Measurements from ENCODE around the gene ADISSP. TPM values are rescaled to one million over a fixed set of nuclear protein-coding genes. Genes with fewer than 3 reads are reported as not detected.

Gene ADISSP
- total and polyA plus RNA-seq, 2 experiments from 2014 or later: 86.6 to 126 TPM

DNA sequence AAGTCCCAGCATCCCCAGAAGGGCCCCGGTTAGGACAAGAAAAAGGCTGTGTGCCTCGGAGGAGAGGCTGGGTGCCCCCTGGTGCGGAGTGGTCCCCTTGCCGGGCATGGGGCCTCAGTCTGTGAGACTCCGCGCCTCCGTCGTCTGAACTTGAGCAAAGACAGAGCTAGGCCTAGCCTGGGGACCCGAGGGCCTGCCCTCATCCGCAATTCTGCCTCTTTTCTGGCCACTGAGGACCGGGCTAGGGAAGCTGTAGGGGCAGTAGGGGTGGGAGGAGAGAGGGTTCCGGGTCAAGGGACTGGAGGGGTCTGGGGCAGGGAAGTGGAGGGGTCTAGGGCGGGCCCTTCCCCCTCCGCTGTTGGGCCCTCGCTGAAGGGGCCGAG, 35.6 kb downstream of the ADISSP start (continued):
- TF ChIP-seq, protein P1, sequence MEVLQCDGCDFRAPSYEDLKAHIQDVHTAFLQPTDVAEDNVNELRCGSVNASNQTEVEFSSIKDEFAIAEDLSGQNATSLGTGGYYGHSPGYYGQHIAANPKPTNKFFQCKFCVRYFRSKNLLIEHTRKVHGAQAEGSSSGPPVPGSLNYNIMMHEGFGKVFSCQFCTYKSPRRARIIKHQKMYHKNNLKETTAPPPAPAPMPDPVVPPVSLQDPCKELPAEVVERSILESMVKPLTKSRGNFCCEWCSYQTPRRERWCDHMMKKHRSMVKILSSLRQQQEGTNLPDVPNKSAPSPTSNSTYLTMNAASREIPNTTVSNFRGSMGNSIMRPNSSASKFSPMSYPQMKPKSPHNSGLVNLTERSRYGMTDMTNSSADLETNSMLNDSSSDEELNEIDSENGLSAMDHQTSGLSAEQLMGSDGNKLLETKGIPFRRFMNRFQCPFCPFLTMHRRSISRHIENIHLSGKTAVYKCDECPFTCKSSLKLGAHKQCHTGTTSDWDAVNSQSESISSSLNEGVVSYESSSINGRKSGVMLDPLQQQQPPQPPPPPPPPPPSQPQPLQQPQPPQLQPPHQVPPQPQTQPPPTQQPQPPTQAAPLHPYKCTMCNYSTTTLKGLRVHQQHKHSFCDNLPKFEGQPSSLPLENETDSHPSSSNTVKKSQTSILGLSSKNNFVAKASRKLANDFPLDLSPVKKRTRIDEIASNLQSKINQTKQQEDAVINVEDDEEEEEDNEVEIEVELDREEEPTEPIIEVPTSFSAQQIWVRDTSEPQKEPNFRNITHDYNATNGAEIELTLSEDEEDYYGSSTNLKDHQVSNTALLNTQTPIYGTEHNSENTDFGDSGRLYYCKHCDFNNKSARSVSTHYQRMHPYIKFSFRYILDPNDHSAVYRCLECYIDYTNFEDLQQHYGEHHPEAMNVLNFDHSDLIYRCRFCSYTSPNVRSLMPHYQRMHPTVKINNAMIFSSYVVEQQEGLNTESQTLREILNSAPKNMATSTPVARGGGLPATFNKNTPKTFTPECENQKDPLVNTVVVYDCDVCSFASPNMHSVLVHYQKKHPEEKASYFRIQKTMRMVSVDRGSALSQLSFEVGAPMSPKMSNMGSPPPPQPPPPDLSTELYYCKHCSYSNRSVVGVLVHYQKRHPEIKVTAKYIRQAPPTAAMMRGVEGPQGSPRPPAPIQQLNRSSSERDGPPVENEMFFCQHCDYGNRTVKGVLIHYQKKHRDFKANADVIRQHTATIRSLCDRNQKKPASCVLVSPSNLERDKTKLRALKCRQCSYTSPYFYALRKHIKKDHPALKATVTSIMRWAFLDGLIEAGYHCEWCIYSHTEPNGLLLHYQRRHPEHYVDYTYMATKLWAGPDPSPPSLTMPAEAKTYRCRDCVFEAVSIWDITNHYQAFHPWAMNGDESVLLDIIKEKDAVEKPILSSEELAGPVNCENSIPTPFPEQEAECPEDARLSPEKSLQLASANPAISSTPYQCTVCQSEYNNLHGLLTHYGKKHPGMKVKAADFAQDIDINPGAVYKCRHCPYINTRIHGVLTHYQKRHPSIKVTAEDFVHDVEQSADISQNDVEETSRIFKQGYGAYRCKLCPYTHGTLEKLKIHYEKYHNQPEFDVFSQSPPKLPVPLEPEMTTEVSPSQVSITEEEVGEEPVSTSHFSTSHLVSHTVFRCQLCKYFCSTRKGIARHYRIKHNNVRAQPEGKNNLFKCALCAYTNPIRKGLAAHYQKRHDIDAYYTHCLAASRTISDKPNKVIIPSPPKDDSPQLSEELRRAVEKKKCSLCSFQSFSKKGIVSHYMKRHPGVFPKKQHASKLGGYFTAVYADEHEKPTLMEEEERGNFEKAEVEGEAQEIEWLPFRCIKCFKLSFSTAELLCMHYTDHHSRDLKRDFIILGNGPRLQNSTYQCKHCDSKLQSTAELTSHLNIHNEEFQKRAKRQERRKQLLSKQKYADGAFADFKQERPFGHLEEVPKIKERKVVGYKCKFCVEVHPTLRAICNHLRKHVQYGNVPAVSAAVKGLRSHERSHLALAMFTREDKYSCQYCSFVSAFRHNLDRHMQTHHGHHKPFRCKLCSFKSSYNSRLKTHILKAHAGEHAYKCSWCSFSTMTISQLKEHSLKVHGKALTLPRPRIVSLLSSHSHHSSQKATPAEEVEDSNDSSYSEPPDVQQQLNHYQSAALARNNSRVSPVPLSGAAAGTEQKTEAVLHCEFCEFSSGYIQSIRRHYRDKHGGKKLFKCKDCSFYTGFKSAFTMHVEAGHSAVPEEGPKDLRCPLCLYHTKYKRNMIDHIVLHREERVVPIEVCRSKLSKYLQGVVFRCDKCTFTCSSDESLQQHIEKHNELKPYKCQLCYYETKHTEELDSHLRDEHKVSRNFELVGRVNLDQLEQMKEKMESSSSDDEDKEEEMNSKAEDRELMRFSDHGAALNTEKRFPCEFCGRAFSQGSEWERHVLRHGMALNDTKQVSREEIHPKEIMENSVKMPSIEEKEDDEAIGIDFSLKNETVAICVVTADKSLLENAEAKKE (CRISPR knock-in tag; IDR thresholded peaks at IDR 0.05): no peak
- no peak for TF ChIP-seq STAT1 (IDR thresholded peaks at IDR 0.05; ENCODE audit: unreplicated experiment)

DNA sequence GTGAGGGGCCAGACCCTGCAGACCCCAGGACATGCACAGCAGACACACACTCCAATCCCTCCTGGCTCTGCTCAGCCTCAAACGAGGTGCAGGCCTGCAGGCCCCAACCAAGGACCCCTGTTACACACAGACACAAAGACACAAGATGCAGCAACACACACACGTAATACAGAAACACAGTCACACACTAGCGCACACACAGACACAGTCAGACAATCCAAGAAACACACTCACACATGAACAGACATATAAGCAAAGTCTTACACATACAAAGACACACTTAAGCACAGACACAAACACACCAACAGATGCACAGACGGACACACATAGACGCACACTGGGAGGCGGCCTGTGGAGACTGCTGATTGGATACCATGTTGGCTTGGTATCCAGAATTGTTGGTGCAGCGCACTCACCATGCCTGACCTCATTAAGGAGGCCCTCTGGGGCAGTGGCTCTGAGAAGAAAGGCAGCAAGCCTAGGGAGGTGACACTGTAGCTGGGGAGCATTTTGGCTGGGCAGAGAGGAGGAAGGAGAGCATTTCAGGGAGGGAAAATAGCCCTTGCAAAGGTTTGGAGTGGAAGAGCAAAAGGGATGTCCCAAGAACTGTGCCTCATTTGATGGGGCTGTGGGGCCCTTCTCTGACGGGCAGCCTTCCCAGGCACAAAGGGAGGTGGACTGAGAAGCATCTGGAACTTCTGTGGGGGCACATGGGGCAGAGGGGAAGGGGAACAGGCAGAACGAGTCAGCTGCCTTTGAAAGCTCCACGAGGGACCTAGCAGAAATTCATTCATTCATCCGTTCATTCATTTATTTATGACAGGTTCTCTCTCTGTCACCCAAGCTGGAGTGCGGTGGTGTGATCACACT, 36.5 kb downstream of the ADISSP start:
- no peak for DNase-seq (ENCODE audit: low spot score)

More for the DNA sequence above, 36.5 kb downstream of the ADISSP start:
- no peaks in the 10 kb centered on the region; the same call in 2 of the 3 replicates for H3K36me3 Mint-ChIP-seq (ENCODE audit: low read depth)
- Histone ChIP-seq H3K27ac (ENCODE audit: low read depth) (no peak overlapping the region), H2AFZ (no peak overlapping the region), H3K4me3 (no peak overlapping the region), H3K79me2 (replicated peaks; ENCODE audit: insufficient read depth) (no peaks in the 10 kb centered on the region), H3K36me3 (ENCODE audit: insufficient read depth) (no peaks in the 10 kb centered on the region), H3K4me2 (no peak overlapping the region), H3K9me2 (ENCODE audit: insufficient read depth) (no peaks in the 10 kb centered on the region), H3K27me3 (ENCODE audit: insufficient read depth) (peaks cover 37% of the 10 kb centered on the region), H4K20me1 (replicated peaks; ENCODE audit: insufficient read depth) (no peaks in the 10 kb centered on the region), H3K4me1 (ENCODE audit: insufficient read depth) (peaks cover 13% of the 10 kb centered on the region), H3F3A (replicated peaks; ENCODE audit: low read depth) (no peaks in the 10 kb centered on the region)
- H3K4me1 Mint-ChIP-seq: peaks cover 19% of the 10 kb centered on the region
- H3K4me3 Mint-ChIP-seq: peak overlapping the region; percentile 41; the same call in 2 of the 3 replicates
- H3K27ac Mint-ChIP-seq: no peak overlapping the region
- TF ChIP-seq CREB1 (CRISPR knock-in tag; IDR thresholded peaks at IDR 0.05; ENCODE audit: low read depth) (no peak), ZNF331 (CRISPR knock-in tag; IDR thresholded peaks at IDR 0.05; ENCODE audit: low read depth) (no peak), ZNF114 (CRISPR knock-in tag; IDR thresholded peaks at IDR 0.05) (no peak), EZH2 (IDR thresholded peaks at IDR 0.05; ENCODE audit: low read depth, unreplicated experiment) (no peak), EZH2phosphoT487 (IDR thresholded peaks at IDR 0.05; ENCODE audit: unreplicated experiment) (no peak), NANOG (IDR thresholded peaks at IDR 0.05; ENCODE audit: borderline replicate concordance) (no peak), STAT1 (IDR thresholded peaks at IDR 0.05; ENCODE audit: unreplicated experiment) (no peak)
- TF ChIP-seq, protein P2, sequence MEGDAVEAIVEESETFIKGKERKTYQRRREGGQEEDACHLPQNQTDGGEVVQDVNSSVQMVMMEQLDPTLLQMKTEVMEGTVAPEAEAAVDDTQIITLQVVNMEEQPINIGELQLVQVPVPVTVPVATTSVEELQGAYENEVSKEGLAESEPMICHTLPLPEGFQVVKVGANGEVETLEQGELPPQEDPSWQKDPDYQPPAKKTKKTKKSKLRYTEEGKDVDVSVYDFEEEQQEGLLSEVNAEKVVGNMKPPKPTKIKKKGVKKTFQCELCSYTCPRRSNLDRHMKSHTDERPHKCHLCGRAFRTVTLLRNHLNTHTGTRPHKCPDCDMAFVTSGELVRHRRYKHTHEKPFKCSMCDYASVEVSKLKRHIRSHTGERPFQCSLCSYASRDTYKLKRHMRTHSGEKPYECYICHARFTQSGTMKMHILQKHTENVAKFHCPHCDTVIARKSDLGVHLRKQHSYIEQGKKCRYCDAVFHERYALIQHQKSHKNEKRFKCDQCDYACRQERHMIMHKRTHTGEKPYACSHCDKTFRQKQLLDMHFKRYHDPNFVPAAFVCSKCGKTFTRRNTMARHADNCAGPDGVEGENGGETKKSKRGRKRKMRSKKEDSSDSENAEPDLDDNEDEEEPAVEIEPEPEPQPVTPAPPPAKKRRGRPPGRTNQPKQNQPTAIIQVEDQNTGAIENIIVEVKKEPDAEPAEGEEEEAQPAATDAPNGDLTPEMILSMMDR (conservative IDR thresholded peaks at IDR 0.05; ENCODE audit: low read depth in 2 of 2): no peak
- TF ChIP-seq, protein P3, sequence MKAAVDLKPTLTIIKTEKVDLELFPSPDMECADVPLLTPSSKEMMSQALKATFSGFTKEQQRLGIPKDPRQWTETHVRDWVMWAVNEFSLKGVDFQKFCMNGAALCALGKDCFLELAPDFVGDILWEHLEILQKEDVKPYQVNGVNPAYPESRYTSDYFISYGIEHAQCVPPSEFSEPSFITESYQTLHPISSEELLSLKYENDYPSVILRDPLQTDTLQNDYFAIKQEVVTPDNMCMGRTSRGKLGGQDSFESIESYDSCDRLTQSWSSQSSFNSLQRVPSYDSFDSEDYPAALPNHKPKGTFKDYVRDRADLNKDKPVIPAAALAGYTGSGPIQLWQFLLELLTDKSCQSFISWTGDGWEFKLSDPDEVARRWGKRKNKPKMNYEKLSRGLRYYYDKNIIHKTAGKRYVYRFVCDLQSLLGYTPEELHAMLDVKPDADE (IDR thresholded peaks at IDR 0.05): no peak
- TF ChIP-seq, protein P4, sequence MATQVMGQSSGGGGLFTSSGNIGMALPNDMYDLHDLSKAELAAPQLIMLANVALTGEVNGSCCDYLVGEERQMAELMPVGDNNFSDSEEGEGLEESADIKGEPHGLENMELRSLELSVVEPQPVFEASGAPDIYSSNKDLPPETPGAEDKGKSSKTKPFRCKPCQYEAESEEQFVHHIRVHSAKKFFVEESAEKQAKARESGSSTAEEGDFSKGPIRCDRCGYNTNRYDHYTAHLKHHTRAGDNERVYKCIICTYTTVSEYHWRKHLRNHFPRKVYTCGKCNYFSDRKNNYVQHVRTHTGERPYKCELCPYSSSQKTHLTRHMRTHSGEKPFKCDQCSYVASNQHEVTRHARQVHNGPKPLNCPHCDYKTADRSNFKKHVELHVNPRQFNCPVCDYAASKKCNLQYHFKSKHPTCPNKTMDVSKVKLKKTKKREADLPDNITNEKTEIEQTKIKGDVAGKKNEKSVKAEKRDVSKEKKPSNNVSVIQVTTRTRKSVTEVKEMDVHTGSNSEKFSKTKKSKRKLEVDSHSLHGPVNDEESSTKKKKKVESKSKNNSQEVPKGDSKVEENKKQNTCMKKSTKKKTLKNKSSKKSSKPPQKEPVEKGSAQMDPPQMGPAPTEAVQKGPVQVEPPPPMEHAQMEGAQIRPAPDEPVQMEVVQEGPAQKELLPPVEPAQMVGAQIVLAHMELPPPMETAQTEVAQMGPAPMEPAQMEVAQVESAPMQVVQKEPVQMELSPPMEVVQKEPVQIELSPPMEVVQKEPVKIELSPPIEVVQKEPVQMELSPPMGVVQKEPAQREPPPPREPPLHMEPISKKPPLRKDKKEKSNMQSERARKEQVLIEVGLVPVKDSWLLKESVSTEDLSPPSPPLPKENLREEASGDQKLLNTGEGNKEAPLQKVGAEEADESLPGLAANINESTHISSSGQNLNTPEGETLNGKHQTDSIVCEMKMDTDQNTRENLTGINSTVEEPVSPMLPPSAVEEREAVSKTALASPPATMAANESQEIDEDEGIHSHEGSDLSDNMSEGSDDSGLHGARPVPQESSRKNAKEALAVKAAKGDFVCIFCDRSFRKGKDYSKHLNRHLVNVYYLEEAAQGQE (IDR thresholded peaks at IDR 0.05; ENCODE audit: unreplicated experiment): no peak
- ATAC-seq: no peak
- H3K9me3 Mint-ChIP-seq: no peaks in the 10 kb centered on the region; the same call in 1 of the 3 replicates
- H3K27me3 Mint-ChIP-seq (ENCODE audit: insufficient read depth, low read depth, poor library complexity): peaks cover 32% of the 10 kb centered on the region

Data from GM23338 (cell line).